ENCODE results near the gene FBXO45.
A peak's percentile ranks its signal among the peaks of the same experiment; 100 is the strongest.
"Not testable (repeated sequence)": the region's sequence is repeated elsewhere in the genome, so short reads cannot be mapped to it uniquely, and the experiment has no call there.

FBXO45 gene

DNA sequence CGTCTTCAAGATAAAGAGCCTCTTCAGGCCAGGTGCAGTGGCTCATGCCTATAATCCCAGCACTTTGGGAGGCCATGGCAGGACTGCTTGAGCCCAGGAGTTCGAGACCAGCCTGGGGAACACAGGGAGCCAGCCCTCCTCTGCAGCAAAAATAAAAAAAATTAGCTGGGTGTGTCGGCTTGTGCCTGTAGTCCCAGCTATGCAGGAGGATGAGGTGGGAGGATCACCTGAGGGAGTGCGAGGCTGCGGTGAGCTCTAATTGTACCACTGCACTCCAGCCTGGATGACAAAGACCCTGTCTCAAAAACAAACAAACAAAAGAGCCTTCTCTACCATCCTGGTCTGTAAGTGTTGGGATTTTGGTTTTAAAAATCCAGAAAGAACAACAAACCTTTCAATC lies 11.2 kb upstream of the FBXO45 start:
- DNase-seq (ENCODE audit: low read depth in 2 of 2): no peak

DNA sequence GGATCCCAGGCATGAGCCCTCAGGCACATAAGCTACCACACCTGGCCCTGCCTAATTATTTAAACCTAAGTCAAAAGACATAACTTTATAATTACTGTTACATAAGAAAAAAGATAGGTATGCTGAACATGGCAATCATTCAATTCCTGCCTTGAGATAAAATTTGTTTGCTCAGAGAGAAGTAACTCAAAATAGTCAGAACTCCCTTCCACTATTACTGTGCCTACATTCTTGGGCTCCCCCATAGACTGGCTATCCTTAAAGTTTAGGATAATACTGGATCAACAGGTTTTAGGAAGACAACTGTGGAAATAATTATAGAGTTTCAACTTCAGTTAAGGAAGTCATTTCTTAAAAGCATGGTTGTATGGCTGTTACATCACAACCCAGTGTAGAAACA lies 10.0 kb upstream of the FBXO45 start:
- no peak for DNase-seq (ENCODE audit: low read depth in 2 of 2)

DNA sequence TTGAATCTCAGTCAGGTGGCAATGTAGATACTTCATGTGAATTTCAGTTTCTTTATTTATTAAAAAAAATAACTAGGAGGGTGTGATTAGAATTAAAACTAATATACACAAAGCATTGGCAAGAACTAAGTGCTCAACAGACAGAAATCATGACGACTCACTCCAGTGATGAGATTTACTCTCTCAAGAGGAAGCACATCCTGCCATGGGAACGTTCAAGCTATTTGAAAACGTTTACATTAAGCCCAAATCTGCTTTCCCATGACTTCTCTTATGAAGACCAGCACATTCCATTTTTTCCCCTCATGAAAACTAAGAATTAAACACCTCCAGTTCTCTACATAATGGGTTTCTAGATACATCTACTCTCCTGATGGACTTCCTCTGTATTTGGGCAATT lies 8.6 kb upstream of the FBXO45 start:
- no peak for DNase-seq (ENCODE audit: low read depth in 2 of 2)

DNA sequence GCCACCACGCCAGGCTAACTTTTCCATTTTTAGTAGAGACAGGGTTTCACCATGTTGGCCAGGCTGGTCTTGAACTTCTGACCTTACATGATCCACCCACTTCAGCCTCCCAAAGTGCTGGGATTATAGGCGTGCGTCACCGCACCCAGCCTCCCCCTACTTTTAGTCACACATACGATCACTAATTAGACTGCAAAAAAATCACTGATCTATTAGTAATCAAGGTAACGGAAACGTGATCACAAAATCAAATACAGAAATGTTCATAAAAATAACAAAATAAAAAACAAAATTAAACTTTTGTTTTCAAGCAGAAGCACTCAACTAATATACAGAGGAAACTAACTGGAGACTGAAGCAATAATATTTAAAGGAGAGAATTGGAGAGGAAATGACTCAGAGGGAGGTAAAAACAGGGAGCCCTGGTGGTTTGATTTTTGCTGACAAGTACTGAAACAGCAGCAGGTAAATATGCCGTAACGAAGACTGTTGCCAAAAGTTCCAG lies 4.7 kb upstream of the FBXO45 start:
- no peak for DNase-seq (ENCODE audit: low read depth in 2 of 2)

DNA sequence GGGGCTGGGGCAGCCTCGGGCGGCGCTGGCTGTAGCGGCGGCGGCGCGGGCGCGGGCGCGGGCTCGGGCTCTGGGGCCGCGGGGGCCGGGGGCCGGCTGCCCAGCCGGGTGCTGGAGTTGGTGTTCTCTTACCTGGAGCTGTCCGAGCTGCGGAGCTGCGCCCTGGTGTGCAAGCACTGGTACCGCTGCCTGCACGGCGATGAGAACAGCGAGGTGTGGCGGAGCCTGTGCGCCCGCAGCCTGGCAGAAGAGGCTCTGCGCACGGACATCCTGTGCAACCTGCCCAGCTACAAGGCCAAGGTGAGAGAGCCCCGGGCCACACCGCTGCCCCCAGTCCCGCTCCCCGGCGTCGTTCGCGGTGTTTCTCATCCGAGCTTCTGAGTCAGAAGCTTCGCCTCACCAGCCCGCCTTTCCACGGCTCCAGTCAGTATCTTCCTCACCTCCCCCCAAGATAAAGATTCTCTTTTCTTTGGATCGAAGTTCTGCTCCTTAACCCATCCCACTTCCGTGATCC lies 600 bp downstream of the FBXO45 start:
- peak in 1 of 2 donors; percentile 28 for DNase-seq (ENCODE audit: low read depth in 2 of 2)

DNA sequence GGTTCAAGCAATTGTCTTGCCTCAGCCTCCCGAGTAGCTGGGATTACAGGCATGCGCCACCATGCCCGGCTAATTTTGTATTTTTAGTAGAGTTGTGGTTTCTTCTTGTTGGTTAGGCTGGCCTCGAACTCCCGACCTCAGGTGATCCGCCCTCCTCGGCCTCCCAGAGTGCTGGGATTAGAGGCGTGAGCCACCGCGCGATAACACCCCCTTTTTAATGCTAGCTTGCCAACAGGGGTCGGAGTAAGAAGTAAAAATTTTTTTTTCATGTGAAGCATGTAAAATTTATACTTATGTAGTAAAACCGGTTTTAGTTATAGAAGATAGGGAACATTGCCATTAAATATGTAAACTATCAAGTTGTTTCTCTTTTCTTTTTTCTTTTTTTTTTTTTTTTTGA lies 1.9 kb downstream of the FBXO45 start:
- not testable (repeated sequence) for DNase-seq (ENCODE audit: low read depth in 2 of 2)

DNA sequence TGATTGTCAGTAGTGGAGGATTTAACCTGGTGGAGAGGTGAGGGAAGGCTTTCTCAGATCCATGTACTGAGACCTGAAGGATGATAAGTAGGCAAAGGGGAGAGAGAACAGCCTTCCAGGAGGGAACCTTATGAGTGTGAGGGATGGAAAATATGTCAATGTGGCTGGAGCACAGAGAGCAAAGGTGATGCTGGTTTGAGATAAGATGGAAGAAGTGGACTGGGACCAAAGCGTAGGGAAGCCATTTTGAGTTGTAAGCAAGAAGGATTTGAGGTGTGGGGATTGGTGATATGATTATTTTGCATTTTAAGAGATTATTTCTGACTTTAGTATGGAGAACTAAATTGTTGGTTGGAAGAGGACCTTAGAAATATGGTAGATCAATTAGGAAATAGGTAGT lies 3.9 kb downstream of the FBXO45 start:
- no peak for DNase-seq (ENCODE audit: low read depth in 2 of 2)

DNA sequence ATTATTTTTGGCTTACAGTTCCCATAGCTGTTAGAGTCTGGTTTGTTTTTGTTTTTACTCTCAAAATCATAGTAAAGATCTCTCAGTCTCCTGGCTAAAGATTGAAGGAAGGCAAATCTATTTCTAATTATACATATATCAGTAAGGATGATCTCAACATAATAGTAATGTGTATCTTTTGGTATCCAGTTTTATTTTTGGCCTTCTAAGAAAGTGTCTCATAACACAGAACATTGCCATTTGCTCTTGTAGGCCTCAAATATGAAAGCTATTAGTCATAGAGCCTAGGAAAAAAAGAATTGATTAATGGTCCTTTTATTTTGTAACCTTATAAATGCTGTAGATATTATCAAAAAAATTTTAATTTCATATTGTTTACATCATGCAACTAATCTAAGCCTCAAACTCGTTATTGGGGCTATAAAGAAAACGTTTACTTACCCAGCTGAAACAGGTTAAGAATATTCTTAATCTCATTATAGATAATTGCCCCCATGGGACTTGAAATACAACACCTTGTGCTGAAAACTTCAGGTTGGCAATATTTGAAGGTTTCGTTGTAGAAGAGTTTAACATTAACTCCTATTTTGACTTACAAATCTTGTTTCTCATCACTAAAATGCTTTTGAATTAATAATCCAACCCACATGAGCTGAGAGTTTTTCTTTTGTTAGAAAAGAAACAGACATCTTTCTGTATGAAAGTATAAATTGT lies 16.7 kb downstream of the FBXO45 start:
- DNase-seq (ENCODE audit: low read depth in 2 of 2): no peak

DNA sequence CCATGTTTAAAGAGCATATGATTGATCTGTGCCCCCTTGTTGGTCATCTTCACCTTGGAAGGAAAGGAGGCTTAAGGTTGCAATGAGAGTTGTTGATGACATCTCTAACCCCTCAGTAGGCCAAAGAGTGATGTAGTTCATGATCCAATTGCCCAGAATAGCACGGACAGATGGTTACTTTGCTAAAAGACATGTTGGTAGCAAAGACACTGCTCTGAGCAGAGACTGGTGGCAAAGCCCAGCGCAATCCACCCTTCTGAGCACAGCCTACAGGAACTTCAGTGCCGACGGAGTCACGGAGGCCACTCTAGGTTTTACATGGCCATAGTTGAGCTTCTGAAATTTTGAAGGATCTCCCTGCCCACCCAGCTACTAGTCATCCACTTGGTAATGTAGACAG lies 21.8 kb downstream of the FBXO45 start:
- DNase-seq (ENCODE audit: low read depth in 2 of 2): no peak

DNA sequence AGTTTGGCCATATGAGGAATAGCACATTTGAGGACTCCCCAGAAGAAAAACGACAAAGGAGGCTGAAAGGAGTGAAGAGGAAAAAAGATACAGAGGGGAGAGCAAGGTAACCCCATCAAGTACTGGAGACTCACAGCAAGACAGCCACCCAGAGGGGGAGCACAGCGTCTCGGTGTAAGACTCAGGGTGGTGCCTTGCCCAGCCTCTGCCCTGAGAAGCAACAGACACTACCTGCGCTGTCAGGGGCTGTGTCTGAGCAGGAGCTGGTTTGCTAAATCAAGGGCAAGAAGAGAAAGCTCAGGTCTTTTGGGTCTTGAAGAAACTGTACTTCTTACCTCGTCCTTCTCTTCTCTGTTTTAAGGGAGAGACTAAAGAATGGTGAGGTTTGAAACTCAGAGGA lies 27.9 kb downstream of the FBXO45 start:
- DNase-seq (ENCODE audit: low read depth in 2 of 2): no peak

DNA sequence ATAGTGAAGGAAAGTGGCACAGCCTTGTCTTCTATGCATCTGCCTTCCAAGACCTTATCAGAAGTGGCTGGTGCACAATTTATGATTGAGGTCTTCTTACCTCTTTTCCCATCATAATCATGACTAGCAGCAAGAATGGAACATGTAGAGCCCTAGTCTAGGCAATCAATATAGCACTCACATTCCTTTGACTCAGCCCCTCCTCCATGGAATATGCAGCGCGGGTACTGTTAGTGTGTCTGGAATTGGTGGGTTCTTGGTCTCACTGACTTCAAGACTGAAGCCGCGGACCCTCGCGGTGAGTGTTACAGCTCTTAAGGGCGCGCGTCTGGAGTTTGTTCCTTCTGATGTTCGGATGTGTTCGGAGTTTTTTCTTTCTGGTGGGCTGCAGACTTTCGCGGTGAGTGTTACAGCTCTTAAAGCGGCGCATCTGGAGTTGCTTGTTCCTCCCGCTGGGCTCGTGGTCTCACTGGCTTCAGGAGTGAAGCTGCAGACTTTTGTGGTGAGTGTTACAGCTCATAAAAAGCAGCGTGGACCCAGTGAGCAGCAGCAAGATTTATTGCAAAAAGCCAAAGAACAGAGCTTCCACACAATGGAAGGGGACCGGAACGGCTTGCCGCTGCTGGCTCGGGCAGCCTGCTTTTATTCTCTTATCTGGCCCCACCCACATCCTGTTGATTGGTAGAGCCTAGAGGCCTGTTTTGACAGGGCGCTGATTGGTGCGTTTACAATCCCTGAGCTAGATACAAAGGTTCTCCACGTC lies 29.7 kb downstream of the FBXO45 start:
- not testable (repeated sequence) for DNase-seq (ENCODE audit: low read depth in 2 of 2)

DNA sequence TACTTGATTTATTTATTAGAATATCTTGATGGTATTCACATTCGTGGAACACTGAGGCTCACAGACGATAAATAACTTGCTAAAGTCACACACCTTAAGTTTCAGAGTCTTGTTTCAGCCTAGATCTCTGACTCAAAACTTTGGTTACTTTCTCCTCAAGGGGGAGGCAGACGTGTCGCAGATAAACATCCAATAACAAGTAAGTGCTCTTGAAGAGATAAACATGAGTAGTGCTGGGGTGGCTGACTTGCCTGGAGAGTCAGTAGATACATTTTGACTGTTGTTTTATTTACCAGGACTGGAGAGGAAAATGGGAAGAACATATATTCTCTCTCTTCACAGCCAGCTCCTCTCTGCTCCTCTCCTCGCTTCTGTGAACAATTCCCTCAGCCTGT lies 31.3 kb downstream of the FBXO45 start:
- no peak for DNase-seq (ENCODE audit: low read depth in 2 of 2)

DNA sequence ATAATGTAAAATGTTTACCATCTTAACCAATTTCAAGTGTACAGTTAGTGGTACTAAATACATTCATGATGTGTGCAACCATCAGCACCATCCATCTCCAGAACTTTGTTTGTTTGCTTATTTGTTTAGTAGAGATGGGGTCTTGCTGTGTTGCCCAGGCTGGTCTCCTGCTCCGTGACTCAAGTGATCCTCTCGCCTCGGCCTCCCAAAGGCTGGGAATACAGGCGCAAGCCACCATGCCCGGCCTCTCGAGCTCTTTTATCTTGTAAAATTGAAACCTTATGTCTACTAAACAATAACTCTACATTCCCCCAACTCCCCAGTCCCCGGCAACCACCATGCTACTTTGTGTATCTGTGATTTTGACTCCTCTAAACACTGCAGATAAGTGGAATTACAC lies 31.9 kb downstream of the FBXO45 start:
- no peak for DNase-seq (ENCODE audit: low read depth in 2 of 2)

DNA sequence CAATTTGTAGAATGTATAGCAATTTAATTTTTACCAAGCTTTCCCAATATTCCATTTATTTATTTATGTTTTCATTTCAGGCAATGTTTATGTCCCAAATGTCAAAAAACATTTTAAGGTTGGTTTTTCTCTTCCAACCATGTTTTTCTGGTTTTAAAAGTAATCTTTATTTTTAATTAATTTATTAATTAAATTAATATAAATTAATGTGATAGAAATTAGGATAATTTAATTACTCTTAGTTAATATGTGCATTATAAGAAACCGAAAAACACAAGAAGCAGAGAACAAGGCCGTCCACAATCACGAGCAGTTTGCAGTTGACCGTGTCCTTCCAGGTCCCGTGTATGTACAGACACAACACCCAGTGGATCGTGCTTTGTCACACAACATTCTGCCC lies 34.2 kb downstream of the FBXO45 start:
- DNase-seq (ENCODE audit: low read depth in 2 of 2): no peak

DNA sequence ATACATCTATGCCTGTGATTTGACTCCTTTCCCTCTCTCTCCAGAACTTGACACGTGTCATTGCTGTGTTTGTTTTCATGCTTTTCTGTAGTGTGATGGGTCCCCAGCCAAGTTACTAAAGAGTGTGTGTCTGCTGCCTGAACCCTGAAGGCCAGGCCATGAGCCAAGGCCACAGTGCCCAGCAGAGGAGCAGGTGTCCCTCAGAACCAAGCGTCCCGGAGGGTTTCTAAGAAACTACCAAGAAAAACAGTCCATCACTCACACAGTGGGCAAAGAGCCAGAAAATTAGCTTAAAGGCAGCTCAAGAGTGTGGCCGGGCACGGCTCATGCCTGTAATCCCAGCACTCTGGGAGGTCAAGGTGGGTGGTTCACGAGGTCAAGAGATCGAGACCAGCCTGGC lies 35.2 kb downstream of the FBXO45 start:
- no peak for DNase-seq (ENCODE audit: low read depth in 2 of 2)

DNA sequence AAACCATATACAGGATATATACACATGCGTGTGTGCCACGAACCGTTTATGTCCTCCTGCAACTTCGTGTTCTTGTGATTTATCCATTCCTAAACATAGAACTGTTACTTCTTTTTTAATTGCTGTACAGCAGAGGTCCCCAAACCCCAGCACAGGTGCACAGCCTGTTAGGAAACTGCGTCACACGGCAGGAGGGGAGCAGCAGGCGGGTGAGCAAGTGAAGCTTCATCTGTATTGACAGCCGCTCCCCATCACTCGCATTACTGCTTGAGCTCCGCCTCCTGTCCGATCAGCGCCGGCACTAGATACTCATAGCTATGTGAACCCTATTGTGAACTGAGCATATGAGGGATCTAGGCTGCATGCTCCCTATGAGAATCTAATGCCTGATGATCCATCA lies 36.1 kb downstream of the FBXO45 start:
- no peak for DNase-seq (ENCODE audit: low read depth in 2 of 2)

DNA sequence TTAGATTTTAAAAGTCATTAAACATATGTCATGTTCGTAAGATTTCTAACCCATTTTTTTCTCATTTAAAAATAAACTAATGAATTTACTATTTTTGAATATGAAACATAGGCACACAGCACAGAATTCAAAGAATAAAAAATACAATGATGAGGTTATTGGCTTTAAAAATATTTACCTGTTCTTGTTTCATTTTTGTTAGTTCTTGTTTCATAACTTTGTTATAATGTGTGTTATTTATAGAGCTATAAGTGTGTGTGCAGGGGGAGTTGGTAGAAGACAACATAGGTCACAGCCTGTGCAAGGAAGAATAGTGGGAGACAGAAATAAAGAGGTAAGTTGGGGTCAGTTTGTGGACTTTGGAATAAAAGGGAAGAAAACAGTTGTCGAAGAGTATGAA lies 40.2 kb downstream of the FBXO45 start:
- DNase-seq (ENCODE audit: low read depth in 2 of 2): no peak

DNA sequence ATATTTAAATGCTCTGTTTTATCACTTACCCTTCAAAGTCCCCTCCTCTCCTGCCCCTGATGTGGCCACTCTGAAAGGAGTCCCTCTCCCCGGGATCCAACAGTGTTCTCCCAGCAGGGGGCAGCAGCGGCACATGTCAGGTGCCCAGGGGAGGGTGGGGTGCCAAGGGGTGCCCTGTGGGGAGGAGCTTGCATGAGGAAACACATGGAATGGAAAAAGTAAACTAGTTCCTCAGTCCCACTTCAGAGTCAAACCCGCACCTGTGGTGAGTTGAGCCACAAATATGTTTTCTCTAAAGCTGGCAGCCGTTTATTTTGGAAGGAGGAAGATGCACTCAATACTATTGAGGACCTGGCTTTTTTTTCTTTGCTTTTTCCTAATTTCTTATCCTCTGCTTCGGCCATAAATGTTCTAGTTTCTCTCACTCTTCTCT lies 40.9 kb downstream of the FBXO45 start:
- DNase-seq (ENCODE audit: low read depth in 2 of 2): peak; percentile 90 to 97

DNA sequence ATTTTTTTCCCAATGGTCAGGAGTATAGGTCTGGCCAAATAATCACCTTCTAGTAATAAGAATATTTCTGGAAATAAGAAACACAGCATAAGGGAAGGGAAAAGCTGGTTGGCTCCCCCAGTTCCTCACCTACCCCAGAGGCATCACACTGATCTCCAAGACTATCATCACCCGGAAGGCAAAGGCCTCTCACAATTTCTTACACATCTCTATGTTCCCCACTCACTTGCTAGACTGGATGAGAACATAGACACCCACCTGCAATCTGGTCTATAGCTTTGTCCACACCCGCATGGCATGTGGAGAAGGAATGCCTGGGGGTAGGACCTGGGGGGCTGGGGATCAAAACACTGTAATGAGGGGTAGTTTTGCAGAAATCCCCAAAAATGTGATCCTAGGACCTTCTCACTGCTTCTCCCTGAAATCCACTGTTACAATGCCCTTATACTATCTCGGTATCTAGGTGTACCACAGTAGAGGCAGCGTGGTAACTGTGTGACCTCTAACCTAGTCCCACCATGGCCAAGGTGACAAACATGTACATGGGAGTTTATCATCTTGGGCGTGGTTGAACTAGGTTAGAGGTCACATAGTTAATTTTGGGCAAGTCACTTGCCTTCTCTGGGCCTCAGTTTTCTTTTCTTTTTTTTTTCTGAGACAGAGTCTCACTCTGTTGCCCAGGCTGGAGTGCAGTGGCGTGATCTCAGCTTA lies 41.5 kb downstream of the FBXO45 start:
- no peak for DNase-seq (ENCODE audit: low read depth in 2 of 2)

DNA sequence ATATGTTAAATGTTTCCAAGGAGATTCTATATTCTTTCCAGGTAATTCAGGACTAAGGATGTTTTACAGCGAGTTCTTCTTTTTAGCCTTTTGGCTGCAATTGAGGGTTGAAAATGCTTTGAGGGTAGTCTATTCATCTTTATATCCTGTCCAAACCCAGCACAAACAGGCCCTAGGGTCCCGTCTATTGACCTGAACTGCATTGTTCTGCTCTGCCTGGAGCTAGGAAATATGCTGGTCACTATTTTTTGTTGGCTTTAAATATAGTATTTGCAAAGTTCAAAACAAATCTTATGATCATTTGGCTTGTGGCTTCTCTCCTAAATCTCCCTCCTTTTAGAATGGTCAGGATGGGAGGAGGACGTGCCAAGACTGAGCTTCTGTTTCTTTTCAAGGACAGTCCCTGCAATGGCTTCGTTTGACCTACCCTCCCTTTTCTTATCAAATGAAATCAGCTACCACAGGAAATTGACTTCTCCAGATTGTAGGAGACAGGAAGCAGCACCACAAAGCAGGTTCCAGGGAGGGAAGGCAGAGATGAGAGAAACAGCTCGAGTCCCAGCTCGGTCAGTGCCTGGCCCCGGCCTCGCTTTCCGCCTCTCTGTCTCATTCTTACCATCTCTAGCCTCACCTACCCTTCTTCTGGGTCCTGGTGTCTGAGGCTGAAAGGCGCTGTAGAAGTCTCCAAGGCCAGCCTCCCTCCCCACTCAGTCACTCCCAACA lies 43.5 kb downstream of the FBXO45 start:
- no peak for DNase-seq (ENCODE audit: low read depth in 2 of 2)

DNA sequence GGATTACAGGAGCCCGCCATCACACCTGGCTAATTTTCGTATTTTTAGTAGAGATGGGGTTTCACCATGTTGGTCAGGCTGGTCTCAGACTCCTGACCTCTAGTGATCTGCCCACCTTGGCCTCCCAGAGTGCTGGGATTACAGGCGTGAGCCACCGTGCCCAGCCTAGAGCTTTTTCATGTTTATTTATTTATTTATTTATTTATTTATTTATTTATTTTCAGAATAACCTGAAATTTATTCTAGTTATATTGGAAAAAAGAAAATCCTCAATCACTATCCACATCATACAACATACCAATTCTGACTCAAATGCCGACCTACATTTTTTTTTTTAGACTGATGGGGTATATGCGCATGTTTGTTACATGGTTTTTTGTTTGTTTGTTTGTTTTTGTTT lies 46.8 kb downstream of the FBXO45 start:
- DNase-seq (ENCODE audit: low read depth in 2 of 2): not testable (repeated sequence)

DNA sequence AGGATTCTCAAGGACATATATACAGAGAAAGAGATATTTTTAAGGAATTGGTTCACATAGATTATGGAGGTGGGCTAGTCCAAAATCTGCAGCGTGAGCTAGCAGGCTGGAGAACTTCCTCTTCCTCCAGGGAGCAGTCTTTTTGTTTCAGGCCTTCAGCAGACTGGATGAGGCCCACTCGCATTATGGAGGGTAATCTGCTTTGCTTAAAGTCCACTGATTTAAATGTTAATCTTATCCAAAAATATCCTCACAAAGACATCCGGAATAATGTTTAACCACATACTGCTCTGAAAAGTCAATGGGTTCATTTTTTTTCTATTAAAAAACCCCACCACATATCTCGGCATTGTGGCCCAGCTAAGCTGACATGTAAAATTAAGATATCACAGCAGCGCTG lies 48.8 kb downstream of the FBXO45 start:
- DNase-seq (ENCODE audit: low read depth in 2 of 2): no peak

Measured in stimulated activated CD8-positive, alpha-beta memory T cell treated with anti-CD3 and anti-CD28 coated beads, Interleukin-2, amount 100 ng/mL, for 48 hours (primary cell).